H1 (cell line): ENCODE results near the gene PIP5K1C. TPM values are rescaled to one million over a fixed set of nuclear protein-coding genes. Genes with fewer than 3 reads are reported as not detected.

Source experiments
- E2F6 ChIP-seq: IDR thresholded peaks from 2 replicates; pipeline ENCODE4 v1.6.1; 2012; ENCODE audit warnings: inconsistent platforms
- GABPA ChIP-seq: IDR thresholded peaks from 2 replicates; pipeline ENCODE4 v1.6.1; 2011; ENCODE audit warnings: mild to moderate bottlenecking, low read length, moderate library complexity, borderline replicate concordance; ENCODE audit not compliant: insufficient read depth
- HDAC2 ChIP-seq, 2 experiments: fragments of 300-600 bp in 1 of 2; sonication (generic) in 1 of 2; IDR thresholded peaks; 2 replicates each; pipeline ENCODE4 v1.6.1; 2011 to 2012; ENCODE audit warnings: low read depth in 2 of 2, low read length in 2 of 2, mild to moderate bottlenecking in 2 of 2, moderate library complexity in 2 of 2, borderline replicate concordance in 1 of 2, inconsistent platforms in 1 of 2
- polyA plus RNA-seq, 7 experiments: library from polyadenylated mRNA; depleted of rRNA in 3 of 7; stranded (reverse) in 5 of 7; unstranded in 2 of 7; fragments of >200 nt in 5 of 7; fragments of 200-250 nt in 2 of 7; gene quantifications; 1 replicate in 5 of 7; 2 replicates in 1 of 7; 4 replicates in 1 of 7; pipeline versions ENCODE4 v1.2.1 to v1.2.3, GENCODE V29; 2011 to 2013; ENCODE audit warnings: missing spikeins in 2 of 7, mixed read lengths in 2 of 7
- total RNA-seq: library from RNA; stranded (reverse); fragmentation: NEBNext Ultra II Directional; extraction: Animal tissue kit (Norgen Biotek cat#: 25700); gene quantifications from 2 replicates; pipeline ENCODE4 v1.2.1, GENCODE V29; 2021

The PIP5K1C gene
- total and polyA plus RNA-seq, 2 of the 8 experiments (the other 6 are each of a cell fraction or from before 2014, with no cell fraction given), result 10.6 to 32.9 TPM

- no peak for TF ChIP-seq E2F6
- TF ChIP-seq GABPA, result no peak
- no peak for TF ChIP-seq HDAC2 (IDR thresholded peaks at IDR 0.05; ENCODE audit: borderline replicate concordance in 1 of 2, low read depth in 2 of 2, low read length in 2 of 2)
Measured at GRCh38 chr19:3622224-3622623, 78.0 kb downstream of the PIP5K1C start (continued).
